Keratinocyte (primary cell): ENCODE results near the gene UBE2F. TPM values are rescaled to one million over a fixed set of nuclear protein-coding genes. Genes with fewer than 3 reads are reported as not detected.

Source experiments
- DNase-seq: peaks from one replicate; pipeline ENCODE4 v3.0.0-alpha.2; 2011; ENCODE audit warnings: low read depth, missing footprints, low spot score
- FAIRE-seq: peaks from 2 replicates; lab custom pipeline; 2011; peaks lifted over from hg19 to GRCh38; lab: Jason Lieb, UNC
- H2AFZ ChIP-seq: 2 replicates; pipeline ENCODE4 v1.6.0; 2012; ENCODE audit warnings: low read length, control low read depth, inconsistent platforms; ENCODE audit not compliant: control insufficient read depth
- H3K27ac ChIP-seq: 2 replicates; pipeline ENCODE4 v1.5.1; 2011; ENCODE audit warnings: low read length; ENCODE audit not compliant: control insufficient read depth, insufficient read depth
- H3K27me3 ChIP-seq: 3 replicates; pipeline ENCODE4 v1.6.0; 2011; ENCODE audit warnings: low read length; ENCODE audit not compliant: control insufficient read depth, insufficient read depth; ENCODE audit errors: extremely low read depth
- H3K36me3 ChIP-seq, 2 experiments: 2 replicates in 1 of 2; 3 replicates in 1 of 2; pipeline ENCODE4 v1.5.1; 2011; ENCODE audit warnings: low read length in 2 of 2, mild to moderate bottlenecking in 1 of 2; ENCODE audit not compliant: control insufficient read depth in 2 of 2, insufficient read depth in 2 of 2; ENCODE audit errors: extremely low read depth in 1 of 2
- H3K4me1 ChIP-seq: 3 replicates; pipeline ENCODE4 v1.5.1; 2011; ENCODE audit warnings: low read length; ENCODE audit not compliant: control insufficient read depth, insufficient read depth; ENCODE audit errors: extremely low read depth
- H3K4me2 ChIP-seq: 3 replicates; pipeline ENCODE4 v1.6.0; 2011; ENCODE audit warnings: low read depth, low read length; ENCODE audit not compliant: control insufficient read depth, insufficient read depth; ENCODE audit errors: extremely low read depth
- H3K4me3 ChIP-seq, 3 experiments: fragments of 200-600 bp in 1 of 3; sonication (generic) in 1 of 3; 2 replicates in 2 of 3; 3 replicates in 1 of 3; pipeline ENCODE4 v1.5.1; 2011 to 2016; ENCODE audit warnings: low read length in 3 of 3, mild to moderate bottlenecking in 3 of 3, control low read depth in 2 of 3, inconsistent platforms in 1 of 3, low read depth in 1 of 3, mixed read lengths in 1 of 3, mixed run types in 1 of 3, moderate library complexity in 1 of 3; ENCODE audit not compliant: control insufficient read depth in 2 of 3, insufficient read depth in 2 of 3; ENCODE audit errors: extremely low read depth in 1 of 3
- H3K79me2 ChIP-seq: 2 replicates; pipeline ENCODE4 v1.6.0; 2012; ENCODE audit warnings: low read length; ENCODE audit not compliant: control insufficient read depth, insufficient read depth
- H3K9ac ChIP-seq: 3 replicates; pipeline ENCODE4 v1.6.0; 2011; ENCODE audit warnings: low read length; ENCODE audit not compliant: control insufficient read depth, insufficient read depth; ENCODE audit errors: extremely low read depth
- H3K9me1 ChIP-seq: 3 replicates; pipeline ENCODE4 v1.6.0; 2011; ENCODE audit warnings: low read length; ENCODE audit not compliant: control insufficient read depth, insufficient read depth; ENCODE audit errors: extremely low read depth
- H3K9me3 ChIP-seq: 2 replicates; pipeline ENCODE4 v1.5.1; 2012; ENCODE audit warnings: low read depth, low read length; ENCODE audit not compliant: control insufficient read depth
- H4K20me1 ChIP-seq: 3 replicates; pipeline ENCODE4 v1.6.0; 2011; ENCODE audit warnings: low read length; ENCODE audit not compliant: control insufficient read depth, insufficient read depth; ENCODE audit errors: extremely low read depth
- EZH2 ChIP-seq: IDR thresholded peaks from one replicate; pipeline ENCODE4 v1.6.1; 2012; ENCODE audit warnings: inconsistent platforms, mild to moderate bottlenecking, low read length, moderate library complexity
- dilution Hi-C: fragments of 300-500 bp; cut with MboI; formaldehyde crosslinking; loops from one replicate; pipeline ENCODE4 v1.7.0; 2020; ENCODE audit warnings: low sequenced_read_pairs; ENCODE audit not compliant: extremely low pct_ligation_motif_present
- polyA plus RNA-seq, 5 experiments: library from polyadenylated mRNA; depleted of rRNA in 3 of 5; stranded (reverse) in 3 of 5; stranded (forward) in 1 of 5; unstranded in 1 of 5; fragments of >200 nt; gene quantifications; 1 replicate in 1 of 5; 2 replicates in 3 of 5; 3 replicates in 1 of 5; pipeline versions ENCODE4 v1.2.1 to v1.2.3, GENCODE V29; 2011 to 2012; ENCODE audit warnings: missing spikeins in 2 of 5, low read depth in 1 of 5, low replicate concordance in 1 of 5
- TF ChIP-seq, protein P1 (sequence below), 3 experiments: IDR thresholded peaks in 1 of 3; conservative IDR thresholded peaks in 1 of 3; optimal IDR thresholded peaks in 1 of 3; 2 replicates in 2 of 3; 3 replicates in 1 of 3; pipeline versions ENCODE3 to v1.5.1; 2011; ENCODE audit warnings: low read length in 3 of 3, mild to moderate bottlenecking in 3 of 3, moderate library complexity in 2 of 3, control low read depth in 1 of 3, inconsistent platforms in 1 of 3; ENCODE audit not compliant: insufficient read depth in 2 of 3; ENCODE audit errors: extremely low read depth in 1 of 3

The UBE2F gene
- polyA plus RNA-seq, 1 donor (not counting 4 experiments of a cell fraction or from before 2014, with no cell fraction given) = 95.6 TPM

DNA sequence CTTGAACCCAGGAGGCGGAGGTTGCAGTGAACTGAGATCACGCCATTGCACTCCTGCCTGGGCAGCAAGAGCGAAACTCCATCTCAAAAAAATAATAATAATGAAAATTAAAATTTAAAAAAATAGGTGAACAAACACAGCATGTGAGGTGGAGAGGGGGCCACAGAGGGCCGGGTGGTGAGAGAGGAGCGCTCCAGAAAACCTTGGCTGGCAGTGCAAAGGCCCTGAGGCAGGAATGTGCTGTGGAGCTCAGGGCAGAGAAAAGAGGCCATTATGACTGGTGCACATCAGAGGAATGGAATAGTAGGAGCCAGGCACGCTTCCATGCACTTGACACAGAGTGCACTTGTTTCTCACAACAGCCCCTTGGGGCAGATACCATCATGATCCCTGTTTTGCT lies 72.3 kb downstream of the UBE2F start:
- H3K36me3 ChIP-seq = peaks cover 39 to 51% of the 10 kb centered on the region in 2 experiments
- no peak overlapping the region for H3K4me2 ChIP-seq
- dilution Hi-C loops = no loop called here
- no peaks in the 10 kb centered on the region for H3K27me3 ChIP-seq
- DNase-seq (no peak), FAIRE-seq (no peak)
- H3K79me2 ChIP-seq = no peaks in the 10 kb centered on the region
- TF ChIP-seq EZH2 = no peak
- TF ChIP-seq, protein P1, sequence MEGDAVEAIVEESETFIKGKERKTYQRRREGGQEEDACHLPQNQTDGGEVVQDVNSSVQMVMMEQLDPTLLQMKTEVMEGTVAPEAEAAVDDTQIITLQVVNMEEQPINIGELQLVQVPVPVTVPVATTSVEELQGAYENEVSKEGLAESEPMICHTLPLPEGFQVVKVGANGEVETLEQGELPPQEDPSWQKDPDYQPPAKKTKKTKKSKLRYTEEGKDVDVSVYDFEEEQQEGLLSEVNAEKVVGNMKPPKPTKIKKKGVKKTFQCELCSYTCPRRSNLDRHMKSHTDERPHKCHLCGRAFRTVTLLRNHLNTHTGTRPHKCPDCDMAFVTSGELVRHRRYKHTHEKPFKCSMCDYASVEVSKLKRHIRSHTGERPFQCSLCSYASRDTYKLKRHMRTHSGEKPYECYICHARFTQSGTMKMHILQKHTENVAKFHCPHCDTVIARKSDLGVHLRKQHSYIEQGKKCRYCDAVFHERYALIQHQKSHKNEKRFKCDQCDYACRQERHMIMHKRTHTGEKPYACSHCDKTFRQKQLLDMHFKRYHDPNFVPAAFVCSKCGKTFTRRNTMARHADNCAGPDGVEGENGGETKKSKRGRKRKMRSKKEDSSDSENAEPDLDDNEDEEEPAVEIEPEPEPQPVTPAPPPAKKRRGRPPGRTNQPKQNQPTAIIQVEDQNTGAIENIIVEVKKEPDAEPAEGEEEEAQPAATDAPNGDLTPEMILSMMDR (optimal IDR thresholded peaks at IDR 0.05 in 1 of 3, IDR thresholded peaks at IDR 0.05 in 1 of 3, conservative IDR thresholded peaks at IDR 0.05 in 1 of 3; ENCODE audit: extremely low read depth in 1 of 3, insufficient read depth in 2 of 3, low read length in 3 of 3) = no peak
- H3K9me1 ChIP-seq = no peaks in the 10 kb centered on the region
- H2AFZ ChIP-seq = no peak overlapping the region
- H3K27ac ChIP-seq = no peak overlapping the region
- H4K20me1 ChIP-seq = no peaks in the 10 kb centered on the region
- no peak overlapping the region for H3K9ac ChIP-seq
- no peaks in the 10 kb centered on the region for H3K9me3 ChIP-seq
- H3K4me3 ChIP-seq = no peak overlapping the region
- peaks cover 12% of the 10 kb centered on the region for H3K4me1 ChIP-seq

DNA sequence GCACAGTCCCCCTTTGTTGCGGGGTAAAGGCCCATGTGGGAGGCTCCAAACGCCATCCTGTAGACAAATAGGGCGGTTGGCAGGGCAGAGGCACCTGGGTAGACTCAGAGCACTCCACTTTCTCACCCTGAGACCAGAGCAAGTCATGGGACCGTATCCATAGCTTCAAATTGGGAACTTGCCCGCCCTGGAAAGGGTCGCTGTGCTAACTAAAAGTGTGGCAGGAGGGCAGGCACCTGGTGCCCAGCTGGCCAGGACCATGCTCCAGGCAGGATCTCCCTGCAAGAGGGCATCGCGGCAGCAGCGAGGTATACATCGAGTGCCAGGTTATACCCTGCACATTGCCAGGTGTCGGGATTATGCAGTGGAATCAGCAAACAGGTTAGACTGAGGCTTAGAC lies 73.2 kb downstream of the UBE2F start:
- H3K4me2 ChIP-seq = no peak overlapping the region
- H3K36me3 ChIP-seq = peaks cover 39 to 51% of the 10 kb centered on the region in 2 experiments
- no peak for DNase-seq
- no peak overlapping the region for H3K27ac ChIP-seq
- no peaks in the 10 kb centered on the region for H3K79me2 ChIP-seq
- peaks cover 6% of the 10 kb centered on the region for H3K4me1 ChIP-seq
- dilution Hi-C loops = no loop called here
- no peaks in the 10 kb centered on the region for H4K20me1 ChIP-seq
- no peak overlapping the region for H3K4me3 ChIP-seq
- no peaks in the 10 kb centered on the region for H3K27me3 ChIP-seq
- no peak for FAIRE-seq
- no peak overlapping the region for H3K9ac ChIP-seq
- no peak overlapping the region for H2AFZ ChIP-seq
- TF ChIP-seq EZH2 = no peak
- TF ChIP-seq, protein P1 (optimal IDR thresholded peaks at IDR 0.05 in 1 of 3, IDR thresholded peaks at IDR 0.05 in 1 of 3, conservative IDR thresholded peaks at IDR 0.05 in 1 of 3; ENCODE audit: extremely low read depth in 1 of 3, insufficient read depth in 2 of 3, low read length in 3 of 3) = no peak
- H3K9me3 ChIP-seq = no peaks in the 10 kb centered on the region
- no peaks in the 10 kb centered on the region for H3K9me1 ChIP-seq
